Lower leg skin (tissue), 3 donors: ENCODE results near the gene SSTR3.

Experiments
- CTCF ChIP-seq, 3 donors: fragments of 450-650 bp; IDR thresholded peaks; one replicate each; pipeline ENCODE4 v1.5.1; 2016; ENCODE audit warnings: antibody characterized with exemption in 3 of 3, mild to moderate bottlenecking in 3 of 3, moderate library complexity in 2 of 3
- POLR2A ChIP-seq, 2 donors: fragments of 450-650 bp; IDR thresholded peaks; one replicate each; pipeline ENCODE4 v1.6.1; 2016 to 2017; ENCODE audit warnings: antibody characterized with exemption in 2 of 2, mild to moderate bottlenecking in 1 of 2, moderate library complexity in 1 of 2

DNA sequence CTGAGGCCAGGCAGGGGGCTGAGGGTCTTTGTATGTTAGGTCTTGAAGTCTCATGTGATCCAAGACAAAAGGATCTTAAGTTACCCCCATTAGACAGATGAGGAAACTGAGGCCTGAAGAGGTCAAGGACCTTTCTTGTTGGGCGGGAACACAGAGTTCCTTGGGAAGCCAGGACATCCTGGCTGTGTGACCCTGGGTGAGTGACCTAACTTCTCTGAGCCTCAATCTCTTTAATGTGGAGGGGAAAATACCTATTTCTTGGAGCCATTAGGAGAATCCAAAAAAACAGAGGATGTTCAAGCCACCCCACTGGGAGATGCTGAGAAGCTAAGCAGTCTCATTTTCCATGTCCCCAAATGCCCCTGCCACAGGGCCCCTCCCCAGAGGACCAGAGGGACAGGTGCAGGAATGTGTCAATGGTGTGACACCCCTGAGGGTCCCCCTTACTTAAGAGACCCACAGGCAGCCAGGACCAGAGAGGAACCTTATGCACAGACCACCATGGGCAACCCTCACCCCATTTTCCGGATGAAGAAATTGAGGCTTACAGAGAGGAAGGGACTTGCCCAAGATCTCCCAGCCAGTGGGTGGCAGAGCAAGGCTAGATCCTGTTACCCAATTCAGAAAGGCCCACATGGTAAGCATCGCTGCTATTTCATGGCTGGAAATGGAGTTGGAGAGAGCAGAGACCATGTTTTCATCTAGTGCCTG is 23.8 kb upstream of the SSTR3 start:
- TF ChIP-seq CTCF (IDR thresholded peaks at IDR 0.05) (no peak), POLR2A (IDR thresholded peaks at IDR 0.05) (no peak)
